ENCODE measurements around the gene PGM1. TPM values are rescaled to one million over a fixed set of nuclear protein-coding genes. Genes with fewer than 3 reads are reported as not detected.

PGM1 gene
- total and polyA plus RNA-seq, 9 of the 15 experiments (the other 6 are each of a cell fraction or from before 2014, with no cell fraction given): 0.03 to 0.31 (median 0.09) TPM; not detected in 5

DNA sequence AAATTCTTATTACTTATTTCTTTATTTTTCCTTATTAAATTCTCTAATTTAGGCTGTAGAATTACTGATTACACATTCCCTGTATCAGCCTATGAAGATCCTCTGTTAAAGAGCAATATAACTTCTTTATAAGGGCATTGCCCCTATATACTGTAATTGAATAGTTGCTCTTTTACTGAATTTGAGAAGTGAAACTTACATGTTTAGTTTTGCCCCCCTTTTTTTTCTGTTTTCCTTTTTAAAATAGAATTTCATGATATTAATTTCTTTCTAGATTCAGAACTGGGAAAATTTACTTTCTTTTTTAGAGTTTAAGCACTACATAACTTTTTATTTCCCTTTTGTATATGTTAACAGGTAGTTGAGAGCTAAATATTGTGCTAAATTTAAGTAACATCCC lies 29.5 kb upstream of the PGM1 start:
- FAIRE-seq: no peak

More for the DNA sequence above, 29.5 kb upstream of the PGM1 start:
- DNase-seq (ENCODE audit: extremely low read depth in 1 of 4, low spot score in 3 of 4) (no peak), ATAC-seq (no peak)
- Histone ChIP-seq H3K4me2 (ENCODE audit: insufficient read depth, low read length) (no peak overlapping the region), H3K36me3 (ENCODE audit: control insufficient read depth, insufficient read depth, low read length) (no peaks in the 10 kb centered on the region), H3K9me1 (ENCODE audit: control insufficient read depth, insufficient read depth, low read length) (no peaks in the 10 kb centered on the region), H3K4me1 (replicated peaks in 1 of 2; ENCODE audit: control insufficient read depth in 2 of 2, insufficient read depth in 2 of 2, low read length in 2 of 2) (no peaks in the 10 kb centered on the region), H3K79me2 (ENCODE audit: control insufficient read depth, insufficient read depth, low read length) (no peaks in the 10 kb centered on the region), H3K9me3 (replicated peaks; ENCODE audit: control insufficient read depth, insufficient read depth, low read depth, low read length) (no peaks in the 10 kb centered on the region), H3K27me3 (ENCODE audit: control insufficient read depth in 2 of 2, insufficient read depth in 2 of 2, low read length in 2 of 2) (no peaks in the 10 kb centered on the region), H3K27ac (ENCODE audit: extremely low read depth, low read depth, low read length) (no peak overlapping the region), H3K4me3 (no peak overlapping the region), H2AFZ (ENCODE audit: low read depth, low read length) (no peak overlapping the region), H4K20me1 (replicated peaks; ENCODE audit: control insufficient read depth, insufficient read depth, low read length) (no peaks in the 10 kb centered on the region), H3K9ac (ENCODE audit: insufficient read depth in 1 of 2, low read depth in 2 of 2, low read length in 2 of 2) (no peak overlapping the region)
- intact Hi-C loops (cut with micrococcal nuclease) (no loop called here), in situ Hi-C loops (cut with MboI) (no loop called here)
- TF ChIP-seq, protein P1, sequence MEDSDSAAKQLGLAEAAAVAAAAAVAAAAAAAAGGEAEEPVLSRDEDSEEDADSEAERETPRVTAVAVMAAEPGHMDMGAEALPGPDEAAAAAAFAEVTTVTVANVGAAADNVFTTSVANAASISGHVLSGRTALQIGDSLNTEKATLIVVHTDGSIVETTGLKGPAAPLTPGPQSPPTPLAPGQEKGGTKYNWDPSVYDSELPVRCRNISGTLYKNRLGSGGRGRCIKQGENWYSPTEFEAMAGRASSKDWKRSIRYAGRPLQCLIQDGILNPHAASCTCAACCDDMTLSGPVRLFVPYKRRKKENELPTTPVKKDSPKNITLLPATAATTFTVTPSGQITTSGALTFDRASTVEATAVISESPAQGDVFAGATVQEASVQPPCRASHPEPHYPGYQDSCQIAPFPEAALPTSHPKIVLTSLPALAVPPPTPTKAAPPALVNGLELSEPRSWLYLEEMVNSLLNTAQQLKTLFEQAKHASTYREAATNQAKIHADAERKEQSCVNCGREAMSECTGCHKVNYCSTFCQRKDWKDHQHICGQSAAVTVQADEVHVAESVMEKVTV (CRISPR knock-in tag; IDR thresholded peaks at IDR 0.05): no peak
- TF ChIP-seq, protein P2, sequence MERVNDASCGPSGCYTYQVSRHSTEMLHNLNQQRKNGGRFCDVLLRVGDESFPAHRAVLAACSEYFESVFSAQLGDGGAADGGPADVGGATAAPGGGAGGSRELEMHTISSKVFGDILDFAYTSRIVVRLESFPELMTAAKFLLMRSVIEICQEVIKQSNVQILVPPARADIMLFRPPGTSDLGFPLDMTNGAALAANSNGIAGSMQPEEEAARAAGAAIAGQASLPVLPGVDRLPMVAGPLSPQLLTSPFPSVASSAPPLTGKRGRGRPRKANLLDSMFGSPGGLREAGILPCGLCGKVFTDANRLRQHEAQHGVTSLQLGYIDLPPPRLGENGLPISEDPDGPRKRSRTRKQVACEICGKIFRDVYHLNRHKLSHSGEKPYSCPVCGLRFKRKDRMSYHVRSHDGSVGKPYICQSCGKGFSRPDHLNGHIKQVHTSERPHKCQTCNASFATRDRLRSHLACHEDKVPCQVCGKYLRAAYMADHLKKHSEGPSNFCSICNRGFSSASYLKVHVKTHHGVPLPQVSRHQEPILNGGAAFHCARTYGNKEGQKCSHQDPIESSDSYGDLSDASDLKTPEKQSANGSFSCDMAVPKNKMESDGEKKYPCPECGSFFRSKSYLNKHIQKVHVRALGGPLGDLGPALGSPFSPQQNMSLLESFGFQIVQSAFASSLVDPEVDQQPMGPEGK (CRISPR knock-in tag; IDR thresholded peaks at IDR 0.05; ENCODE audit: borderline replicate concordance): no peak
- no peak for TF ChIP-seq POU5F1 (IDR thresholded peaks at IDR 0.05; ENCODE audit: borderline replicate concordance, low read depth, low read length, partially characterized antibody)
- TF ChIP-seq MXI1 (IDR thresholded peaks at IDR 0.05; ENCODE audit: low read depth, low read length): no peak
- no peak for TF ChIP-seq CBFA2T3 (IDR thresholded peaks at IDR 0.05)
- TF ChIP-seq, protein P3, sequence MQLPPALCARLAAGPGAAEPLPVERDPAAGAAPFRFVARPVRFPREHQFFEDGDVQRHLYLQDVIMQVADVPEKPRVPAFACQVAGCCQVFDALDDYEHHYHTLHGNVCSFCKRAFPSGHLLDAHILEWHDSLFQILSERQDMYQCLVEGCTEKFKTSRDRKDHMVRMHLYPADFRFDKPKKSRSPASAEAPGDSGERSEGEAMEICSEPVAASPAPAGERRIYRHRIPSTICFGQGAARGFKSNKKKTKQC (CRISPR knock-in tag; IDR thresholded peaks at IDR 0.05): no peak
- TF ChIP-seq ZNF707 (CRISPR knock-in tag; conservative IDR thresholded peaks at IDR 0.05): no peak
- TF ChIP-seq CC2D1A (IDR thresholded peaks at IDR 0.05): no peak
- TF ChIP-seq PCBP1 (IDR thresholded peaks at IDR 0.05; ENCODE audit: low read depth, low read length, poor library complexity, severe bottlenecking): no peak
- no peak for TF ChIP-seq KLF16 (IDR thresholded peaks at IDR 0.05)
- TF ChIP-seq ASH1L (IDR thresholded peaks at IDR 0.05; ENCODE audit: borderline replicate concordance, low read depth, partially characterized antibody): no peak
- TF ChIP-seq RAD51 (IDR thresholded peaks at IDR 0.05; ENCODE audit: borderline replicate concordance, low read depth): no peak
- TF ChIP-seq ZBTB17 (CRISPR knock-in tag; IDR thresholded peaks at IDR 0.05): no peak
- no peak for TF ChIP-seq ZNF324 (CRISPR knock-in tag; IDR thresholded peaks at IDR 0.05)
- no peak for TF ChIP-seq ZNF780A (CRISPR knock-in tag; IDR thresholded peaks at IDR 0.05)
- TF ChIP-seq WHSC1 (IDR thresholded peaks at IDR 0.05; ENCODE audit: low read length): no peak
- no peak for TF ChIP-seq ZNF41 (CRISPR knock-in tag; conservative IDR thresholded peaks at IDR 0.05)
- TF ChIP-seq NCOA2 (IDR thresholded peaks at IDR 0.05; ENCODE audit: partially characterized antibody in 2 of 2): no peak
- TF ChIP-seq, protein P4, sequence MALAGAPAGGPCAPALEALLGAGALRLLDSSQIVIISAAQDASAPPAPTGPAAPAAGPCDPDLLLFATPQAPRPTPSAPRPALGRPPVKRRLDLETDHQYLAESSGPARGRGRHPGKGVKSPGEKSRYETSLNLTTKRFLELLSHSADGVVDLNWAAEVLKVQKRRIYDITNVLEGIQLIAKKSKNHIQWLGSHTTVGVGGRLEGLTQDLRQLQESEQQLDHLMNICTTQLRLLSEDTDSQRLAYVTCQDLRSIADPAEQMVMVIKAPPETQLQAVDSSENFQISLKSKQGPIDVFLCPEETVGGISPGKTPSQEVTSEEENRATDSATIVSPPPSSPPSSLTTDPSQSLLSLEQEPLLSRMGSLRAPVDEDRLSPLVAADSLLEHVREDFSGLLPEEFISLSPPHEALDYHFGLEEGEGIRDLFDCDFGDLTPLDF (CRISPR knock-in tag; IDR thresholded peaks at IDR 0.05): no peak
- POLR2A ChIA-PET: no interaction called here
- BruUV-seq (replicated peaks): no TSS peak
- CTCF ChIA-PET (ENCODE audit: low intra/inter-chr PET ratio): no interaction called here

Data from K562 (cell line).